Loucy (cell line): ENCODE measurements around the gene HLA-DQA2.

ENCODE experiments used
- CTCF ChIP-seq: fragments of 200-600 bp; sonication (generic); conservative IDR thresholded peaks from 2 replicates; pipeline ENCODE4 v1.5.1; 2014; ENCODE audit warnings: mild to moderate bottlenecking, antibody characterized with exemption, low read length
- EZH2phosphoT487 ChIP-seq: fragments of 200-600 bp; IDR thresholded peaks from 2 replicates; pipeline ENCODE4 v1.6.1; 2018; ENCODE audit warnings: antibody characterized with exemption, mild to moderate bottlenecking, moderate library complexity, borderline replicate concordance

- TF ChIP-seq CTCF (no peak), EZH2phosphoT487 (no peak)
These were observed 44.2 kb upstream of the HLA-DQA2 start for GRCh38 chr6:32697031-32697430.
